Breast epithelium (tissue), 4 donors: Measurements from ENCODE around the gene CPEB1. TPM values are rescaled to one million over a fixed set of nuclear protein-coding genes. Genes with fewer than 3 reads are reported as not detected.

ENCODE experiments used
- DNase-seq, 2 donors: peaks; one replicate each; pipeline ENCODE4 v3.0.0-alpha.2; 2019; ENCODE audit warnings: low spot score in 2 of 2
- H3K27ac ChIP-seq, 2 donors: fragments of 200-600 bp; sonication (generic) in 1 of 2; one replicate each; pipeline ENCODE4 v1.5.1; 2016 to 2019; ENCODE audit warnings: mild to moderate bottlenecking in 1 of 2
- H3K27me3 ChIP-seq, 2 donors: fragments of 200-600 bp; sonication (generic) in 1 of 2; one replicate each; pipeline versions ENCODE4 v1.5.1 to v1.6.0; 2017 to 2019; ENCODE audit warnings: control low read depth in 1 of 2, mild to moderate bottlenecking in 1 of 2
- H3K36me3 ChIP-seq: fragments of 200-600 bp; one replicate; pipeline ENCODE4 v1.5.1; 2019
- H3K4me1 ChIP-seq, 2 donors: fragments of 200-600 bp; sonication (generic); one replicate each; pipeline ENCODE4 v1.5.1; 2016 to 2019; ENCODE audit warnings: control low read depth in 1 of 2
- H3K4me3 ChIP-seq, 3 donors: fragments of 200-600 bp; sonication (generic); 1 replicate in 2 of 3; 2 replicates in 1 of 3; pipeline ENCODE4 v1.5.1; 2016 to 2019; ENCODE audit warnings: mild to moderate bottlenecking in 3 of 3, moderate library complexity in 2 of 3
- H3K9me3 ChIP-seq, 2 donors: fragments of 200-600 bp; sonication (generic) in 1 of 2; one replicate each; pipeline ENCODE4 v1.5.1; 2016 to 2019; ENCODE audit warnings: control low read depth in 1 of 2
- CTCF ChIP-seq, 3 donors: fragments of 450-650 bp; IDR thresholded peaks; one replicate each; pipeline ENCODE4 v1.5.1; 2016 to 2017; ENCODE audit warnings: antibody characterized with exemption in 3 of 3, mild to moderate bottlenecking in 3 of 3, moderate library complexity in 3 of 3
- POLR2A ChIP-seq: fragments of 450-650 bp; IDR thresholded peaks from one replicate; pipeline ENCODE4 v1.6.1; 2016; ENCODE audit warnings: antibody characterized with exemption, mild to moderate bottlenecking, moderate library complexity
- POLR2AphosphoS5 ChIP-seq, 3 donors: sonication (generic); formaldehyde crosslinking; IDR thresholded peaks; one replicate each; pipeline ENCODE4 v1.6.1; 2017; ENCODE audit warnings: antibody characterized with exemption in 3 of 3
- intact Hi-C: fragments of 100-400 bp; cut with DNase I; formaldehyde crosslinking; loops from one replicate; pipeline ENCODE4 v1.15.1; 2023; ENCODE audit warnings: low total_unique reads
- total RNA-seq, 3 donors: library from RNA; depleted of rRNA; stranded (reverse); fragments of >200 nt; gene quantifications; one replicate each; pipeline ENCODE4 v1.1.0, GENCODE V29; 2016

CPEB1 gene
- total RNA-seq, 3 donors from 2014 or later: 2.2 to 6.9 (median 4.6) TPM

GRCh38 chr15:82532991-82533481, 114.1 kb downstream of the CPEB1 start:
- H3K9me3 ChIP-seq: no peaks in the 10 kb centered on the region
- H3K27me3 ChIP-seq: no peaks in the 10 kb centered on the region
- H3K36me3 ChIP-seq: no peaks in the 10 kb centered on the region
- H3K27ac ChIP-seq: no peak overlapping the region
- peaks cover 0 to 3% of the 10 kb centered on the region in 2 donors for H3K4me1 ChIP-seq
- TF ChIP-seq POLR2A (no peak), POLR2AphosphoS5 (IDR thresholded peaks at IDR 0.05) (no peak), CTCF (IDR thresholded peaks at IDR 0.05) (no peak)
- intact Hi-C loops: no loop called here
- no peak overlapping the region for H3K4me3 ChIP-seq
- DNase-seq: peak in 1 of 2 donors; percentile 12

- peak in 1 of 2 donors; percentile 15 for DNase-seq
- no peak overlapping the region for H3K4me3 ChIP-seq
- no peaks in the 10 kb centered on the region for H3K9me3 ChIP-seq
- TF ChIP-seq POLR2AphosphoS5 (IDR thresholded peaks at IDR 0.05): no peak
- TF ChIP-seq POLR2A: no peak
- no peak for TF ChIP-seq CTCF (IDR thresholded peaks at IDR 0.05)
- H3K27me3 ChIP-seq: no peaks in the 10 kb centered on the region
- H3K4me1 ChIP-seq: no peaks in the 10 kb centered on the region
- intact Hi-C loops: no loop called here
- no peak overlapping the region for H3K27ac ChIP-seq
- no peaks in the 10 kb centered on the region for H3K36me3 ChIP-seq
Observed at GRCh38 chr15:82532383-82532990, 114.7 kb downstream of the CPEB1 start.

GRCh38 chr15:82531496-82532382, 115.4 kb downstream of the CPEB1 start:
- TF ChIP-seq POLR2AphosphoS5 (IDR thresholded peaks at IDR 0.05) (no peak), POLR2A (no peak), CTCF (IDR thresholded peaks at IDR 0.05) (no peak)
- no peaks in the 10 kb centered on the region for H3K9me3 ChIP-seq
- intact Hi-C loops: no loop called here
- no peak overlapping the region for H3K27ac ChIP-seq
- H3K27me3 ChIP-seq: no peaks in the 10 kb centered on the region
- no peak overlapping the region for H3K4me3 ChIP-seq
- H3K4me1 ChIP-seq: no peaks in the 10 kb centered on the region
- H3K36me3 ChIP-seq: no peaks in the 10 kb centered on the region
- peak in 1 of 2 donors; percentile 14 for DNase-seq

GRCh38 chr15:82530606-82531379, 116.4 kb downstream of the CPEB1 start:
- intact Hi-C loops: no loop called here
- Histone ChIP-seq H3K9me3 (no peaks in the 10 kb centered on the region), H3K4me3 (peak overlapping the region in 2 of 3 donors; percentile 34 to 55), H3K4me1 (no peaks in the 10 kb centered on the region), H3K36me3 (no peaks in the 10 kb centered on the region), H3K27me3 (no peaks in the 10 kb centered on the region), H3K27ac (peak overlapping the region; percentile 25 to 34)
- TF ChIP-seq POLR2AphosphoS5 (IDR thresholded peaks at IDR 0.05) (no peak), POLR2A (no peak), CTCF (IDR thresholded peaks at IDR 0.05) (peak; percentile 89 to 96 (median 90))
- DNase-seq: peak; percentile 69 to 83
